CD4-positive, alpha-beta T cell treated with Interleukin-6 at 100 ng/mL for 8 hours (primary cell): Measurements from ENCODE around the gene APOBR.
"Not testable (repeated sequence)": the region's sequence is repeated elsewhere in the genome, so short reads cannot be mapped to it uniquely, and the experiment has no call there.

ENCODE experiments used
- DNase-seq: peaks from one replicate; pipeline ENCODE4 v3.0.0-alpha.2; 2020; ENCODE audit warnings: mixed read lengths, low spot score

Gene APOBR

DNA sequence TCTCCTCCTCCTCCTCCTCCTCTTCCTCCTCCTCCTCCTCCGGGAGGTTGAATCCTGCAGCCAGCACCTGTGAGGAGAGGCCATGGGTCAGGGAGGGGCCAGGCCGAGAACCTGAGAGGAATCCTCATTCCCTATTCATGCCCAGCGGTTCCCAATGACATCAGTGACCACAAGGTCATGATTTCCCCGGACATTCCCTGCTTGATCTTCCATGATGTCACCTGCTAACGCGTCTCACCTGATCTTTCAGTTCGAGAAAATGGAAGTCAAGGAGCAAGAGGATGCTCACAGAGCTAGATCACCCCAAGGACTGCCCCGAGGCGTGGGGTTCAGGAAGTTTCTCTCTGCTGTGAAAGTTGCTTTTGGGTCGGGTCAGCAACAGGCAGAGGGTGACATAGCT is 5.4 kb downstream of the APOBR start:
- DNase-seq, result no peak

- not testable (repeated sequence) for DNase-seq
Measured at GRCh38 chr16:28500476-28501180, 6.2 kb downstream of the APOBR start.

DNA sequence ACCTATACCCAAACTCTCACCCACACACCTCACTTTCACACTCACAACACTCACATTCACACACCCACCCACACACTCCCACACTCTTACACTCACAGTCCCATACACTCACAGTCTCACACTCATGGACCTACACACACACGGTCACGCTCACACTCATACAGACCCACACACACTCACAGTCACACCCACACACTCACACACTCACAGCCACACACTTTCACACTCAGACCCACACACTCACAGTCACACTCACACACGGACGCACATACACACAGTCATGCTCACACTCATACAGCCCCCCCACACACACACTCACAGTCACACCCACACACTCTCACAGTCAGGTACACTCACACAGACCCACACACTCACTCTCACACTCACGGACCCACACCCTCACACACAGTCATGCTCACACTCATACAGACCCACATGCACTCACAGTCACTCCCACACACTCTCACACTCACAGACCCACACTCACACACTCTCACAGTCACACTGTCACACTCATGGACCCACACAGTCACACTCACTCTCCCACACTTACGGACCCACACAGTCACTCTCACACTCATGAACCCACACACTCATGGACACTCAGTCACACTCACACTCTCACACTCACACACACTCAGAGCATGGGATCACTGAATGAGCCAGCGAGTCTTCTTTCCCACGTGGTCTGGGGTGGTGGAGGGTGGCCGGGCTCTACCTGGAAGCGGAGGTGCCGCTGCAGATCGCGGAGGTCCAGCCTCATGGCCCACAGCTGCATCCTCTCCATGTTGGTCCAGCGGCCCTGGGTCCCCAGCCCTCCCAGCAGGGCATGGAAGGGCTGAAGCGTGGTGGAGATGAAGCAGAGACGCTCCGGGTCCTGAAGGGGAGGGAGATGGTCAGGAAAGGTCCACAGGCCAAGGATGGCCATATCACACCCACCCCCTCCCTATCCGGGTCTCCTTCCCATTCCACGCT is 7.1 kb downstream of the APOBR start:
- DNase-seq, result no peak

DNA sequence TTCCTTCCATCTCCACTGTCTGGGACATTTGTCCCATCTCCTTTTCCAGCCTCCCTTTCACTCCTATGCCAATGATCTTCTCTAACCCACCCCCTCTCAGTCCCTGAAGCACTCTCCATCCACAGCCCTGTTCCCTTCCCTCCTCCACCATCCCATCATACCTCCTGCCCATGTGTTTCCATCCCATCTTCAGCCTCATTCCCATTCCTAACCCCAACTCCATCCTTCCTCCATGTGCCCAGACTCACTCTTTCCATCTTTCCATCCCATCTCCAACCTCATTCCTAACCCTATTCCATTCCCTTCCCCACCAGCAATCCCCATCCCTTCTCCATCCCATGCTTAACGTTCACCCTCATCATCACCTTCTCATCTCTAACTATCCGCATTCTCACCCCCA is 7.8 kb downstream of the APOBR start:
- no peak for DNase-seq

- no peak for DNase-seq
Measured at GRCh38 chr16:28503470-28504259, 9.2 kb downstream of the APOBR start.

GRCh38 chr16:28504707-28505404 is 10.4 kb downstream of the APOBR start:
- DNase-seq, result no peak

- no peak for DNase-seq
Measured at GRCh38 chr16:28505489-28506137, 11.2 kb downstream of the APOBR start.

- no peak for DNase-seq
Measured at GRCh38 chr16:28511031-28511430, 16.6 kb downstream of the APOBR start.

GRCh38 chr16:28511801-28512789 is 17.7 kb downstream of the APOBR start:
- no peak for DNase-seq

GRCh38 chr16:28513484-28514181 is 19.2 kb downstream of the APOBR start:
- no peak for DNase-seq

- DNase-seq, result no peak
Measured at GRCh38 chr16:28514246-28514645, 19.8 kb downstream of the APOBR start.

GRCh38 chr16:28520672-28521071 is 26.2 kb downstream of the APOBR start:
- no peak for DNase-seq

DNA sequence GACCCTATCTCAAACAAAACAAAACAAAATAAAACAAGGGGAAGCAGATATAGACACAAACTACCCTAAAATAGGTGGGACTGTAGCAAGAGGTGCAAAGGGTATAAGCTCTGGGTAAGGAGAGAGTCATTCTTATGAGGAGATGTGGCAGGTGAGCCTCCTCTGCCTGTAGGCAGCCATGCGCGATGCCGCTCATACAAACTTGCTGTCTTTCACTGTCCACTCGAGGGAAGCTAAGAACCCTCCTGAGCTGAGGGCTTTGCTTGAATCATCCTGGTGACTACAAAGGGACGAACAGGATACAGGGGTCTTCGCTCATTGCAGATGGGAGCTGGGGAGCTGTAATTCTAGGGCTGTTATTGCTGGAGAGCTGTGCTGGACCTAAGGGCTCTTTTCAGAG is 27.0 kb downstream of the APOBR start:
- no peak for DNase-seq

GRCh38 chr16:28522792-28523191 is 28.3 kb downstream of the APOBR start:
- no peak for DNase-seq

DNA sequence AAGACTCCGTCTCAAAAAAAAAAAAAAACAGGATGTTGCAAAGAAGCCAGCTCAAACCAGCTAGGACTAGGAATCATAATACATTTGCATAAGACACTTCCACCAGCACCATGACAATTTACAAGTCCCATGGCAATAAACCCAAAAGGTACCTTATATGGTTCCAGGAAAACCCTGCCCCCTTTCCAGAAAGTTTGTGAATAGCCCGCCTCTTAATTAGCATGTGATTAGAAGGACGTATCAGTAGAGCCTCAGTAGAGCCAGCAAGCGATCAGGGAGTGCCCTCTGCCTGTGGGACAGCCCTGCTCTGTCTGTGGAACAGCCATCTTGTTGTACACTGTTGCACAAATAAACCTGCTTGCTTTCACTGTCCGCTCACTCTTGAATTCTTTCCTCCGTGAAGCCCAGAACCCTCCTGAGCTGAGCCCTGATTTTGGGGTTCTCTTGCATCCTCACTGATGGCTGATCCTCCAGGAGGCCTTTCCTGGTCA is 30.3 kb downstream of the APOBR start:
- DNase-seq, result no peak

- no peak for DNase-seq
Measured at GRCh38 chr16:28526201-28527099, 32.0 kb downstream of the APOBR start.

DNA sequence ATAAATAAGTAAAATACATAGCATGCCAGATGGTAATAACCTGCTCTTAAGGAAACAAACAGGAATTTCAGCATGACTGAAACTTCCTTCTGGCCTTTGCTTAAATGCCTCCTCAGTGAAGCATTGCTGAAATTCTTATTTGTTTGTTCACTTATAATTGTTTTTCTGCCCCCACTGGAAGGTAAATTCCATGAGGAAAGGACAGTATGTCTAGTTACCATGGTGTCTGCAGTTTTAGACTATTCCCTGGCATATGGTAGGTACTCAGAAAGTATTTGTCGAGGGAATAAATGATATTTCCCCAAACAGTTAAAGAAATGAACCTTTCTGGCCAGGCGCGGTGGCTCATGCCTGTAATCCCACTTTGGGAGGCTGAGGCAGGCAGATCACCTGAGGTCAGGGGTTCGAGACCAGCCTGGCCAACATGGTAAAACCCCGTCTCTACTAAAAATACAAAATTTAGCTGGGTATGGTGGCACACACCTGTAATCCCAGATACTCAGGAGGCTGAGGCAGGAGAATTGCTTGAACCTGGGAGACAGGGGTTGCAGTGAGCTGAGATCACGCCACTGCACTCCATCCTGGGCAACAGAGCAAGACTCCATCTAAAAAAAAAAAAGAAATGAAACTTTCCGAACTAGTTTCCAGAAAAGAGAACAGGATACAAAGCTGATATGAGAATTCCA is 32.8 kb downstream of the APOBR start:
- DNase-seq, result not testable (repeated sequence)
